ENCODE measurements around the gene USHBP1. TPM values are rescaled to one million over a fixed set of nuclear protein-coding genes. Genes with fewer than 3 reads are reported as not detected.

USHBP1 gene
- 1 to 10 TPM; 4.2 to 7.1 (median 6.5) TPM for polyA plus RNA-seq (ENCODE audit: insufficient read length in 3 of 3)
- long read RNA-seq, donor 1, result 0 reads
- long read RNA-seq, donor 2, partial matches to known transcripts, result 24 of 42 reads
- long read RNA-seq, donor 2, other reads (novel, unspliced or antisense), result 18 of 42 reads
- long read RNA-seq, donor 3, partial matches to known transcripts, result 0 of 2 reads
- long read RNA-seq, donor 3, other reads (novel, unspliced or antisense), result 0 of 2 reads
- long read RNA-seq, donor 4, partial matches to known transcripts, result 0 of 1 reads
- long read RNA-seq, donor 4, other reads (novel, unspliced or antisense), result 0 of 1 reads
- long read RNA-seq, donor 5, partial matches to known transcripts, result 0 of 2 reads
- long read RNA-seq, donor 5, other reads (novel, unspliced or antisense), result 0 of 2 reads
- long read RNA-seq, donor 6, partial matches to known transcripts, result 156 of 188 reads
- long read RNA-seq, donor 6, other reads (novel, unspliced or antisense), result 29 of 188 reads
- long read RNA-seq, donor 7, result 0 reads
- long read RNA-seq, donor 8, result 0 reads
- long read RNA-seq, donor 9, partial matches to known transcripts, result 32 of 52 reads
- long read RNA-seq, donor 9, other reads (novel, unspliced or antisense), result 19 of 52 reads
- long read RNA-seq, donor 10, partial matches to known transcripts, result 113 of 189 reads
- long read RNA-seq, donor 10, other reads (novel, unspliced or antisense), result 74 of 189 reads
- long read RNA-seq, donor 11, result 0 reads
- long read RNA-seq, donor 12, result 0 reads
- long read RNA-seq, donor 13, result 0 reads
- long read RNA-seq, donor 14, partial matches to known transcripts, result 29 of 89 reads
- long read RNA-seq, donor 14, other reads (novel, unspliced or antisense), result 60 of 89 reads
- long read RNA-seq, donor 15, result 0 reads
- long read RNA-seq, donor 16, partial matches to known transcripts, result 110 of 217 reads
- long read RNA-seq, donor 16, other reads (novel, unspliced or antisense), result 104 of 217 reads

- DNase-seq (ENCODE audit: extremely low read depth in 1 of 11, low read depth in 9 of 11, low spot score in 4 of 11), result no peak
Measured at GRCh38 chr19:17264641-17264979, at the start of gene USHBP1. Gene USHBP1 (minus strand): TSS chr19:17264745. CDS start chr19:17264299, 446 bp downstream.

GRCh38 chr19:17314007-17314593 is 49.6 kb upstream of the USHBP1 start:
- DNase-seq (ENCODE audit: extremely low read depth in 1 of 11, low read depth in 9 of 11, low spot score in 4 of 11), result no peak

GRCh38 chr19:17312189-17313113 is 47.9 kb upstream of the USHBP1 start:
- no peak for DNase-seq (ENCODE audit: extremely low read depth in 1 of 11, low read depth in 9 of 11, low spot score in 4 of 11)

- no peak for DNase-seq (ENCODE audit: extremely low read depth in 1 of 11, low read depth in 9 of 11, low spot score in 4 of 11)
Measured at GRCh38 chr19:17311455-17312188, 47.1 kb upstream of the USHBP1 start.

GRCh38 chr19:17309965-17310461 is 45.5 kb upstream of the USHBP1 start:
- DNase-seq (ENCODE audit: extremely low read depth in 1 of 11, low read depth in 9 of 11, low spot score in 4 of 11), result no peak

- peak; percentile 97 to 100 (median 99) for DNase-seq (ENCODE audit: extremely low read depth in 1 of 11, low read depth in 9 of 11, low spot score in 4 of 11)
Measured at GRCh38 chr19:17309198-17309964, 44.8 kb upstream of the USHBP1 start, which contains the start of gene DDA1. Gene DDA1 (plus strand): TSS chr19:17309563. CDS start chr19:17309655, 92 bp downstream.

- no peak for DNase-seq (ENCODE audit: extremely low read depth in 1 of 11, low read depth in 9 of 11, low spot score in 4 of 11)
Measured at GRCh38 chr19:17307876-17308377, 43.4 kb upstream of the USHBP1 start.

GRCh38 chr19:17306285-17306714 is 41.8 kb upstream of the USHBP1 start:
- DNase-seq (ENCODE audit: extremely low read depth in 1 of 11, low read depth in 9 of 11, low spot score in 4 of 11), result no peak

GRCh38 chr19:17305517-17306284 is 41.2 kb upstream of the USHBP1 start, which contains the start of gene MRPL34:
Gene MRPL34 (plus strand): TSS chr19:17305872. CDS start chr19:17305893, 21 bp downstream.
- peak; percentile 90 to 97 (median 96) for DNase-seq (ENCODE audit: extremely low read depth in 1 of 11, low read depth in 9 of 11, low spot score in 4 of 11)

- no peak for DNase-seq (ENCODE audit: extremely low read depth in 1 of 11, low read depth in 9 of 11, low spot score in 4 of 11)
Measured at GRCh38 chr19:17305216-17305516, 40.6 kb upstream of the USHBP1 start.

GRCh38 chr19:17304386-17305215 is 40.1 kb upstream of the USHBP1 start:
- DNase-seq (ENCODE audit: extremely low read depth in 1 of 11, low read depth in 9 of 11, low spot score in 4 of 11), result no peak

GRCh38 chr19:17303940-17304267 is 39.4 kb upstream of the USHBP1 start:
- DNase-seq (ENCODE audit: extremely low read depth in 1 of 11, low read depth in 9 of 11, low spot score in 4 of 11), result no peak

- DNase-seq (ENCODE audit: extremely low read depth in 1 of 11, low read depth in 9 of 11, low spot score in 4 of 11), result peak; percentile 83 to 95 (median 92)
Measured at GRCh38 chr19:17303167-17303939, 38.8 kb upstream of the USHBP1 start, which contains the start of gene ABHD8. Gene ABHD8 (minus strand): TSS chr19:17303425. CDS start chr19:17301616, 1,809 bp downstream.

GRCh38 chr19:17302391-17303166 is 38.0 kb upstream of the USHBP1 start:
- DNase-seq (ENCODE audit: extremely low read depth in 1 of 11, low read depth in 9 of 11, low spot score in 4 of 11), result no peak
